Dedifferentiated amniotic fluid mesenchymal stem cell (primary cell): Measurements from ENCODE around the gene AQP12B.
"Not testable (repeated sequence)": the region's sequence is repeated elsewhere in the genome, so short reads cannot be mapped to it uniquely, and the experiment has no call there.

ENCODE experiments used
- DNase-seq: peaks from one replicate; pipeline ENCODE4 v3.0.0-alpha.2; 2016; ENCODE audit errors: extremely low spot score

AQP12B gene

GRCh38 chr2:240701091-240701735 lies 18.5 kb upstream of the AQP12B start:
- no peak for DNase-seq

GRCh38 chr2:240700616-240701015 lies 17.9 kb upstream of the AQP12B start:
- not testable (repeated sequence) for DNase-seq

GRCh38 chr2:240699835-240700234 lies 17.1 kb upstream of the AQP12B start:
- not testable (repeated sequence) for DNase-seq

GRCh38 chr2:240698852-240699561 lies 16.3 kb upstream of the AQP12B start:
- not testable (repeated sequence) for DNase-seq

GRCh38 chr2:240696469-240696868 lies 13.8 kb upstream of the AQP12B start:
- DNase-seq: not testable (repeated sequence)

GRCh38 chr2:240695593-240695992 lies 12.9 kb upstream of the AQP12B start:
- DNase-seq: not testable (repeated sequence)

- DNase-seq: not testable (repeated sequence)
Measured at GRCh38 chr2:240694304-240694703, 11.6 kb upstream of the AQP12B start.

GRCh38 chr2:240692583-240693561 lies 10.2 kb upstream of the AQP12B start:
- not testable (repeated sequence) for DNase-seq

- not testable (repeated sequence) for DNase-seq
Measured at GRCh38 chr2:240691631-240692420, 9.1 kb upstream of the AQP12B start, which contains the start of gene AQP12A. Gene AQP12A, plus strand, starts transcription at chr2:240691866. Its CDS starts 48 bp downstream, at chr2:240691914.

GRCh38 chr2:240691075-240691427 lies 8.4 kb upstream of the AQP12B start:
- not testable (repeated sequence) for DNase-seq

GRCh38 chr2:240690421-240691074 lies 7.9 kb upstream of the AQP12B start:
- DNase-seq: not testable (repeated sequence)

GRCh38 chr2:240689975-240690374 lies 7.3 kb upstream of the AQP12B start:
- DNase-seq: no peak

- no peak for DNase-seq
Measured at GRCh38 chr2:240688553-240688919, 5.9 kb upstream of the AQP12B start.

GRCh38 chr2:240687741-240688552 lies 5.3 kb upstream of the AQP12B start:
- DNase-seq: no peak

GRCh38 chr2:240687045-240687740 lies 4.5 kb upstream of the AQP12B start:
- no peak for DNase-seq

GRCh38 chr2:240686460-240686859 lies 3.8 kb upstream of the AQP12B start:
- no peak for DNase-seq

GRCh38 chr2:240685771-240686371 lies 3.2 kb upstream of the AQP12B start:
- DNase-seq: no peak

- DNase-seq: not testable (repeated sequence)
Measured at GRCh38 chr2:240683980-240684728, 1.5 kb upstream of the AQP12B start.
